ENCODE measurements around the gene UGP2.

UGP2 gene

GRCh38 chr2:63890678-63891077 is 49.0 kb downstream of the UGP2 start:
- DNase-seq = peak; percentile 11
- Histone ChIP-seq H3K9ac (ENCODE audit: low read length) (no peak overlapping the region), H2BK15ac (replicated peaks; ENCODE audit: low read depth) (no peak overlapping the region), H2BK120ac (ENCODE audit: low read depth, low read length) (no peak overlapping the region), H3K27ac (ENCODE audit: low read depth, low read length) (no peak overlapping the region), H3K79me2 (ENCODE audit: control insufficient read depth, insufficient read depth, low read length) (no peaks in the 10 kb centered on the region), H3K36me3 (ENCODE audit: control insufficient read depth, insufficient read depth, low read length) (peaks cover 5% of the 10 kb centered on the region), H3K18ac (ENCODE audit: low read length) (no peak overlapping the region), H3K56ac (ENCODE audit: low read length) (no peak overlapping the region), H3K4me3 (ENCODE audit: low read length) (no peak overlapping the region), H3K4me2 (ENCODE audit: low read length) (no peak overlapping the region), H3K23ac (ENCODE audit: low read length) (no peak overlapping the region), H4K8ac (ENCODE audit: low read depth, low read length) (no peak overlapping the region), H3K79me1 (ENCODE audit: low read length) (peaks cover 3% of the 10 kb centered on the region), H3K4me1 (ENCODE audit: control insufficient read depth, low read depth, low read length) (peaks cover 2% of the 10 kb centered on the region), H2BK5ac (ENCODE audit: low read length) (no peak overlapping the region), H3K4ac (ENCODE audit: low read depth, low read length) (no peak overlapping the region), H4K5ac (ENCODE audit: low read length) (no peak overlapping the region), H3K27me3 (ENCODE audit: insufficient read depth, low read length, poor library complexity) (no peaks in the 10 kb centered on the region), H2AK5ac (ENCODE audit: low read length) (no peak overlapping the region)
- WGBS (ENCODE audit: extremely low coverage, insufficient coverage, low lambda C conversion rate) = no CpG with 5 or more reads among the region's 2 CpGs

GRCh38 chr2:63891488-63892030 is 49.9 kb downstream of the UGP2 start:
- Histone ChIP-seq H3K4me3 (ENCODE audit: low read length) (no peak overlapping the region), H3K79me1 (ENCODE audit: low read length) (peaks cover under 1% of the 10 kb centered on the region), H3K27me3 (ENCODE audit: insufficient read depth, low read length, poor library complexity) (no peaks in the 10 kb centered on the region), H3K27ac (ENCODE audit: low read depth, low read length) (no peak overlapping the region), H3K79me2 (ENCODE audit: control insufficient read depth, insufficient read depth, low read length) (no peaks in the 10 kb centered on the region), H2BK15ac (replicated peaks; ENCODE audit: low read depth) (no peak overlapping the region), H4K8ac (ENCODE audit: low read depth, low read length) (no peak overlapping the region), H3K4ac (ENCODE audit: low read depth, low read length) (no peak overlapping the region), H3K23ac (ENCODE audit: low read length) (no peak overlapping the region), H3K56ac (ENCODE audit: low read length) (no peak overlapping the region), H3K9ac (ENCODE audit: low read length) (no peak overlapping the region), H2BK5ac (ENCODE audit: low read length) (no peak overlapping the region), H3K4me1 (ENCODE audit: control insufficient read depth, low read depth, low read length) (peaks cover 2% of the 10 kb centered on the region), H4K5ac (ENCODE audit: low read length) (no peak overlapping the region), H3K4me2 (ENCODE audit: low read length) (no peak overlapping the region), H3K36me3 (ENCODE audit: control insufficient read depth, insufficient read depth, low read length) (peaks cover 2% of the 10 kb centered on the region), H3K18ac (ENCODE audit: low read length) (no peak overlapping the region), H2BK120ac (ENCODE audit: low read depth, low read length) (no peak overlapping the region), H2AK5ac (ENCODE audit: low read length) (no peak overlapping the region)
- no CpG with 5 or more reads among the region's 1 CpG for WGBS (ENCODE audit: extremely low coverage, insufficient coverage, low lambda C conversion rate)
- no peak for DNase-seq

GRCh38 chr2:63893163-63893562 is 51.5 kb downstream of the UGP2 start:
- no peak overlapping the region for H3K27ac ChIP-seq (ENCODE audit: low read depth, low read length)
- H3K27me3 ChIP-seq (ENCODE audit: insufficient read depth, low read length, poor library complexity) = no peaks in the 10 kb centered on the region
- DNase-seq = no peak
- no peak overlapping the region for H3K23ac ChIP-seq (ENCODE audit: low read length)
- no peak overlapping the region for H3K56ac ChIP-seq (ENCODE audit: low read length)
- no peak overlapping the region for H3K4me2 ChIP-seq (ENCODE audit: low read length)
- H3K79me1 ChIP-seq (ENCODE audit: low read length) = no peaks in the 10 kb centered on the region
- no peak overlapping the region for H2BK5ac ChIP-seq (ENCODE audit: low read length)
- H2BK15ac ChIP-seq (replicated peaks; ENCODE audit: low read depth) = no peak overlapping the region
- peaks cover 2% of the 10 kb centered on the region for H3K4me1 ChIP-seq (ENCODE audit: control insufficient read depth, low read depth, low read length)
- H3K36me3 ChIP-seq (ENCODE audit: control insufficient read depth, insufficient read depth, low read length) = no peaks in the 10 kb centered on the region
- H3K4me3 ChIP-seq (ENCODE audit: low read length) = no peak overlapping the region
- H3K18ac ChIP-seq (ENCODE audit: low read length) = no peak overlapping the region
- H3K9ac ChIP-seq (ENCODE audit: low read length) = no peak overlapping the region
- no peak overlapping the region for H4K8ac ChIP-seq (ENCODE audit: low read depth, low read length)
- H3K79me2 ChIP-seq (ENCODE audit: control insufficient read depth, insufficient read depth, low read length) = no peaks in the 10 kb centered on the region
- H2BK120ac ChIP-seq (ENCODE audit: low read depth, low read length) = no peak overlapping the region
- H3K4ac ChIP-seq (ENCODE audit: low read depth, low read length) = no peak overlapping the region
- no peak overlapping the region for H2AK5ac ChIP-seq (ENCODE audit: low read length)
- H4K5ac ChIP-seq (ENCODE audit: low read length) = no peak overlapping the region
- no CpG with 5 or more reads among the region's 2 CpGs for WGBS (ENCODE audit: extremely low coverage, insufficient coverage, low lambda C conversion rate)

GRCh38 chr2:63894167-63894566 is 52.5 kb downstream of the UGP2 start:
- Histone ChIP-seq H3K79me2 (ENCODE audit: control insufficient read depth, insufficient read depth, low read length) (no peaks in the 10 kb centered on the region), H2BK5ac (ENCODE audit: low read length) (no peak overlapping the region), H3K4me2 (ENCODE audit: low read length) (no peak overlapping the region), H3K18ac (ENCODE audit: low read length) (no peak overlapping the region), H3K36me3 (ENCODE audit: control insufficient read depth, insufficient read depth, low read length) (no peaks in the 10 kb centered on the region), H2BK15ac (replicated peaks; ENCODE audit: low read depth) (no peak overlapping the region), H4K8ac (ENCODE audit: low read depth, low read length) (no peak overlapping the region), H2AK5ac (ENCODE audit: low read length) (no peak overlapping the region), H3K9ac (ENCODE audit: low read length) (no peak overlapping the region), H3K4ac (ENCODE audit: low read depth, low read length) (no peak overlapping the region), H2BK120ac (ENCODE audit: low read depth, low read length) (no peak overlapping the region), H3K4me3 (ENCODE audit: low read length) (no peak overlapping the region), H3K27ac (ENCODE audit: low read depth, low read length) (no peak overlapping the region), H3K27me3 (ENCODE audit: insufficient read depth, low read length, poor library complexity) (no peaks in the 10 kb centered on the region), H4K5ac (ENCODE audit: low read length) (no peak overlapping the region), H3K56ac (ENCODE audit: low read length) (no peak overlapping the region), H3K4me1 (ENCODE audit: control insufficient read depth, low read depth, low read length) (peaks cover 2% of the 10 kb centered on the region), H3K79me1 (ENCODE audit: low read length) (no peaks in the 10 kb centered on the region), H3K23ac (ENCODE audit: low read length) (no peak overlapping the region)
- no peak for DNase-seq
- no CpG with 5 or more reads among the region's 1 CpG for WGBS (ENCODE audit: extremely low coverage, insufficient coverage, low lambda C conversion rate)

- Histone ChIP-seq H3K4ac (ENCODE audit: low read depth, low read length) (no peak overlapping the region), H3K56ac (ENCODE audit: low read length) (no peak overlapping the region), H3K4me2 (ENCODE audit: low read length) (no peak overlapping the region), H3K4me3 (ENCODE audit: low read length) (no peak overlapping the region), H4K8ac (ENCODE audit: low read depth, low read length) (no peak overlapping the region), H3K4me1 (ENCODE audit: control insufficient read depth, low read depth, low read length) (no peaks in the 10 kb centered on the region), H2BK15ac (replicated peaks; ENCODE audit: low read depth) (no peak overlapping the region), H3K23ac (ENCODE audit: low read length) (no peak overlapping the region), H3K18ac (ENCODE audit: low read length) (no peak overlapping the region), H3K36me3 (ENCODE audit: control insufficient read depth, insufficient read depth, low read length) (no peaks in the 10 kb centered on the region), H3K9ac (ENCODE audit: low read length) (no peak overlapping the region), H3K79me2 (ENCODE audit: control insufficient read depth, insufficient read depth, low read length) (no peaks in the 10 kb centered on the region), H3K27ac (ENCODE audit: low read depth, low read length) (no peak overlapping the region), H2BK120ac (ENCODE audit: low read depth, low read length) (no peak overlapping the region), H3K27me3 (ENCODE audit: insufficient read depth, low read length, poor library complexity) (no peaks in the 10 kb centered on the region), H4K5ac (ENCODE audit: low read length) (no peak overlapping the region), H2BK5ac (ENCODE audit: low read length) (no peak overlapping the region), H3K79me1 (ENCODE audit: low read length) (no peaks in the 10 kb centered on the region), H2AK5ac (ENCODE audit: low read length) (no peak overlapping the region)
- no peak for DNase-seq
- WGBS (ENCODE audit: extremely low coverage, insufficient coverage, low lambda C conversion rate) = 100% methylated on average over 1 of the region's 5 CpGs
Measured at GRCh38 chr2:63898839-63899238, 57.1 kb downstream of the UGP2 start.

GRCh38 chr2:63899639-63900038 is 57.9 kb downstream of the UGP2 start:
- no peak overlapping the region for H2BK15ac ChIP-seq (replicated peaks; ENCODE audit: low read depth)
- H4K8ac ChIP-seq (ENCODE audit: low read depth, low read length) = no peak overlapping the region
- no peak overlapping the region for H3K4me2 ChIP-seq (ENCODE audit: low read length)
- DNase-seq = no peak
- H2AK5ac ChIP-seq (ENCODE audit: low read length) = no peak overlapping the region
- WGBS (ENCODE audit: extremely low coverage, insufficient coverage, low lambda C conversion rate) = no CpG with 5 or more reads among the region's 1 CpG
- no peak overlapping the region for H3K4ac ChIP-seq (ENCODE audit: low read depth, low read length)
- no peaks in the 10 kb centered on the region for H3K79me1 ChIP-seq (ENCODE audit: low read length)
- no peak overlapping the region for H2BK5ac ChIP-seq (ENCODE audit: low read length)
- no peaks in the 10 kb centered on the region for H3K27me3 ChIP-seq (ENCODE audit: insufficient read depth, low read length, poor library complexity)
- no peaks in the 10 kb centered on the region for H3K36me3 ChIP-seq (ENCODE audit: control insufficient read depth, insufficient read depth, low read length)
- no peak overlapping the region for H3K9ac ChIP-seq (ENCODE audit: low read length)
- no peak overlapping the region for H3K27ac ChIP-seq (ENCODE audit: low read depth, low read length)
- H3K4me1 ChIP-seq (ENCODE audit: control insufficient read depth, low read depth, low read length) = no peaks in the 10 kb centered on the region
- H3K79me2 ChIP-seq (ENCODE audit: control insufficient read depth, insufficient read depth, low read length) = no peaks in the 10 kb centered on the region
- no peak overlapping the region for H2BK120ac ChIP-seq (ENCODE audit: low read depth, low read length)
- H3K18ac ChIP-seq (ENCODE audit: low read length) = no peak overlapping the region
- no peak overlapping the region for H3K23ac ChIP-seq (ENCODE audit: low read length)
- H4K5ac ChIP-seq (ENCODE audit: low read length) = no peak overlapping the region
- no peak overlapping the region for H3K4me3 ChIP-seq (ENCODE audit: low read length)
- no peak overlapping the region for H3K56ac ChIP-seq (ENCODE audit: low read length)
